Thyroid gland (tissue), 4 donors: Measurements from ENCODE around the gene FAM3B. TPM values are rescaled to one million over a fixed set of nuclear protein-coding genes. Genes with fewer than 3 reads are reported as not detected.

ENCODE experiments used
- DNase-seq, 2 donors: peaks; one replicate each; pipeline ENCODE4 v3.0.0-alpha.2; 2019
- H3K27ac ChIP-seq, 3 donors: fragments of 200-600 bp; sonication (generic); 1 replicate in 2 of 3; 2 replicates in 1 of 3; pipeline ENCODE4 v1.5.1; 2016 to 2019; ENCODE audit warnings: mild to moderate bottlenecking in 1 of 3, moderate library complexity in 1 of 3
- H3K27me3 ChIP-seq: fragments of 200-600 bp; sonication (generic); one replicate; pipeline ENCODE4 v1.5.1; 2019
- H3K36me3 ChIP-seq, 2 donors: fragments of 200-600 bp; sonication (generic); one replicate each; pipeline ENCODE4 v1.5.1; 2016 to 2019
- H3K4me1 ChIP-seq, 2 donors: fragments of 200-600 bp; sonication (generic); one replicate each; pipeline ENCODE4 v1.5.1; 2017 to 2019
- H3K4me3 ChIP-seq, 3 donors: fragments of 200-600 bp; sonication (generic); replicated peaks in 1 of 3; 1 replicate in 2 of 3; 2 replicates in 1 of 3; pipeline ENCODE4 v1.5.1; 2016; ENCODE audit warnings: mild to moderate bottlenecking in 1 of 3
- H3K9me3 ChIP-seq: fragments of 200-600 bp; sonication (generic); one replicate; pipeline ENCODE4 v1.5.1; 2017
- POLR2A ChIP-seq, 2 donors: fragments of 450-650 bp; IDR thresholded peaks; one replicate each; pipeline ENCODE4 v1.6.1; 2017; ENCODE audit warnings: antibody characterized with exemption in 2 of 2, mild to moderate bottlenecking in 2 of 2, moderate library complexity in 1 of 2
- WGBS, 2 donors: methylation state at CpG; one replicate each; pipeline ENCODE4 v1.1.5; 2017; 5-methylcytosine and 5-hydroxymethylcytosine counted together
- intact Hi-C: fragments of 100-400 bp; cut with DNase I; formaldehyde crosslinking; loops from one replicate; pipeline ENCODE4 v1.15.1; 2023
- total RNA-seq, 4 donors: library from RNA; depleted of rRNA; stranded (reverse); fragments of >200 nt; gene quantifications; one replicate each; pipeline ENCODE4 v1.2.3, GENCODE V29; 2016
- TF ChIP-seq, protein P1 (sequence below), 6 experiments: fragments of 200-600 bp in 3 of 6; fragments of 450-650 bp in 3 of 6; sonication (generic) in 3 of 6; IDR thresholded peaks; one replicate each; pipeline ENCODE4 v1.5.1; 2016 to 2019; ENCODE audit warnings: antibody characterized with exemption in 6 of 6, mild to moderate bottlenecking in 2 of 6, inconsistent platforms in 1 of 6, moderate library complexity in 1 of 6

FAM3B gene
- total RNA-seq, 4 donors from 2014 or later = 2.4 to 9.9 (median 5.1) TPM

- H3K4me1 ChIP-seq = peaks cover 7 to 14% of the 10 kb centered on the region in 2 donors
- 57 to 76% methylated on average over 6 to 7 of the region's 7 CpGs for whole genome bisulfite sequencing, 2 donors
- H3K36me3 ChIP-seq = no peaks in the 10 kb centered on the region
- H3K27ac ChIP-seq = no peak overlapping the region
- H3K4me3 ChIP-seq = no peak overlapping the region
- TF ChIP-seq POLR2A (IDR thresholded peaks at IDR 0.05) = no peak
- TF ChIP-seq, protein P1, sequence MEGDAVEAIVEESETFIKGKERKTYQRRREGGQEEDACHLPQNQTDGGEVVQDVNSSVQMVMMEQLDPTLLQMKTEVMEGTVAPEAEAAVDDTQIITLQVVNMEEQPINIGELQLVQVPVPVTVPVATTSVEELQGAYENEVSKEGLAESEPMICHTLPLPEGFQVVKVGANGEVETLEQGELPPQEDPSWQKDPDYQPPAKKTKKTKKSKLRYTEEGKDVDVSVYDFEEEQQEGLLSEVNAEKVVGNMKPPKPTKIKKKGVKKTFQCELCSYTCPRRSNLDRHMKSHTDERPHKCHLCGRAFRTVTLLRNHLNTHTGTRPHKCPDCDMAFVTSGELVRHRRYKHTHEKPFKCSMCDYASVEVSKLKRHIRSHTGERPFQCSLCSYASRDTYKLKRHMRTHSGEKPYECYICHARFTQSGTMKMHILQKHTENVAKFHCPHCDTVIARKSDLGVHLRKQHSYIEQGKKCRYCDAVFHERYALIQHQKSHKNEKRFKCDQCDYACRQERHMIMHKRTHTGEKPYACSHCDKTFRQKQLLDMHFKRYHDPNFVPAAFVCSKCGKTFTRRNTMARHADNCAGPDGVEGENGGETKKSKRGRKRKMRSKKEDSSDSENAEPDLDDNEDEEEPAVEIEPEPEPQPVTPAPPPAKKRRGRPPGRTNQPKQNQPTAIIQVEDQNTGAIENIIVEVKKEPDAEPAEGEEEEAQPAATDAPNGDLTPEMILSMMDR (IDR thresholded peaks at IDR 0.05) = no peak
- DNase-seq = peak; percentile 47 to 67
- no peaks in the 10 kb centered on the region for H3K27me3 ChIP-seq
- H3K9me3 ChIP-seq = no peaks in the 10 kb centered on the region
- intact Hi-C loops = no loop called here
Measured at GRCh38 chr21:41396558-41397075, 80.0 kb downstream of the FAM3B start.

DNA sequence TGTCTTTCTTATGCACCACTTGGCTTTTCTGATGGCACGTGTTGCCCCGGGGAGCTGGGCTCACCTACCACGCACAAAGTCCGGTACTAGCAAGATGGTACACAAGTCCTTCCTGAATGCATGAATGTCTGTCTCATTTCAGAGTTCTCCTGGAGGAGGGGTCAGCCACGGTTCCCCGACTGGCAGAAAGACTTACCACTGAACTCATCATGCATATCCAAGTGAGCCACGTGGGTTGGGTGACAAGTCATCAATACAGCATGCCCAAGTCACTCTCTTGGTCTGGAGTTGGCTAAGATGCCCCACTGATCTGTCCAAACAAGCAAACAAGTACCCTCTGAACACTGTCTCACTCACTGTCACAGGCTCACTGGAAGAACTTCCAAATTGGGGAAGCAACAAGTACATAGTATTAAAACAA lies 80.9 kb downstream of the FAM3B start:
- Histone ChIP-seq H3K9me3 (no peaks in the 10 kb centered on the region), H3K4me1 (peaks cover 7 to 14% of the 10 kb centered on the region in 2 donors), H3K27me3 (no peaks in the 10 kb centered on the region), H3K4me3 (no peak overlapping the region), H3K36me3 (no peaks in the 10 kb centered on the region), H3K27ac (no peak overlapping the region)
- intact Hi-C loops = no loop called here
- no peak for TF ChIP-seq POLR2A (IDR thresholded peaks at IDR 0.05)
- TF ChIP-seq, protein P1 (IDR thresholded peaks at IDR 0.05) = no peak
- peak in 1 of 2 donors; percentile 37 for DNase-seq
- WGBS, 2 donors = 74 to 78% methylated on average over 7 of the region's 7 CpGs

GRCh38 chr21:41398251-41398650 lies 81.7 kb downstream of the FAM3B start:
- Histone ChIP-seq H3K27me3 (no peaks in the 10 kb centered on the region), H3K4me3 (no peak overlapping the region), H3K4me1 (peaks cover 7 to 14% of the 10 kb centered on the region in 2 donors), H3K27ac (no peak overlapping the region), H3K36me3 (no peaks in the 10 kb centered on the region), H3K9me3 (no peaks in the 10 kb centered on the region)
- intact Hi-C loops = no loop called here
- no peak for DNase-seq
- 92 to 96% methylated on average over 4 of the region's 4 CpGs for WGBS, 2 donors
- TF ChIP-seq, protein P1 (IDR thresholded peaks at IDR 0.05) = no peak
- TF ChIP-seq POLR2A (IDR thresholded peaks at IDR 0.05) = no peak

- Histone ChIP-seq H3K9me3 (no peaks in the 10 kb centered on the region), H3K36me3 (no peaks in the 10 kb centered on the region), H3K4me1 (peaks cover 7 to 14% of the 10 kb centered on the region in 2 donors), H3K27me3 (no peaks in the 10 kb centered on the region), H3K27ac (no peak overlapping the region), H3K4me3 (no peak overlapping the region)
- TF ChIP-seq, protein P1 (IDR thresholded peaks at IDR 0.05) = no peak
- no peak for TF ChIP-seq POLR2A (IDR thresholded peaks at IDR 0.05)
- 94 to 97% methylated on average over 16 of the region's 16 CpGs for WGBS, 2 donors
- intact Hi-C loops = no loop called here
- DNase-seq = no peak
Measured at GRCh38 chr21:41398831-41399230, 82.2 kb downstream of the FAM3B start.

GRCh38 chr21:41399246-41399800 lies 82.7 kb downstream of the FAM3B start:
- H3K36me3 ChIP-seq = no peaks in the 10 kb centered on the region
- H3K27ac ChIP-seq = no peak overlapping the region
- no peaks in the 10 kb centered on the region for H3K27me3 ChIP-seq
- DNase-seq = no peak
- peaks cover 7 to 14% of the 10 kb centered on the region in 2 donors for H3K4me1 ChIP-seq
- H3K4me3 ChIP-seq = no peak overlapping the region
- H3K9me3 ChIP-seq = no peaks in the 10 kb centered on the region
- TF ChIP-seq, protein P1 (IDR thresholded peaks at IDR 0.05) = no peak
- no peak for TF ChIP-seq POLR2A (IDR thresholded peaks at IDR 0.05)
- 95 to 97% methylated on average over 7 of the region's 7 CpGs for WGBS, 2 donors
- intact Hi-C loops = no loop called here
